ENCODE results near the gene VIPR1.
"Not testable (repeated sequence)": the region's sequence is repeated elsewhere in the genome, so short reads cannot be mapped to it uniquely, and the experiment has no call there.

GRCh38 chr3:42556817-42557216, 54.4 kb downstream of the VIPR1 start:
- TF ChIP-seq SP1 (CRISPR knock-in tag; conservative IDR thresholded peaks at IDR 0.05); ZNF416 (CRISPR knock-in tag; IDR thresholded peaks at IDR 0.05); ETV6 (CRISPR knock-in tag; IDR thresholded peaks at IDR 0.05); PRDM15 (CRISPR knock-in tag; IDR thresholded peaks at IDR 0.05); ESRRA (CRISPR knock-in tag; IDR thresholded peaks at IDR 0.05; ENCODE audit: borderline replicate concordance); ZBTB43 (CRISPR knock-in tag; IDR thresholded peaks at IDR 0.05); NR1H2 (CRISPR knock-in tag; IDR thresholded peaks at IDR 0.05); USF1 (CRISPR knock-in tag; IDR thresholded peaks at IDR 0.05): not testable (repeated sequence)
- TF ChIP-seq, protein P1, sequence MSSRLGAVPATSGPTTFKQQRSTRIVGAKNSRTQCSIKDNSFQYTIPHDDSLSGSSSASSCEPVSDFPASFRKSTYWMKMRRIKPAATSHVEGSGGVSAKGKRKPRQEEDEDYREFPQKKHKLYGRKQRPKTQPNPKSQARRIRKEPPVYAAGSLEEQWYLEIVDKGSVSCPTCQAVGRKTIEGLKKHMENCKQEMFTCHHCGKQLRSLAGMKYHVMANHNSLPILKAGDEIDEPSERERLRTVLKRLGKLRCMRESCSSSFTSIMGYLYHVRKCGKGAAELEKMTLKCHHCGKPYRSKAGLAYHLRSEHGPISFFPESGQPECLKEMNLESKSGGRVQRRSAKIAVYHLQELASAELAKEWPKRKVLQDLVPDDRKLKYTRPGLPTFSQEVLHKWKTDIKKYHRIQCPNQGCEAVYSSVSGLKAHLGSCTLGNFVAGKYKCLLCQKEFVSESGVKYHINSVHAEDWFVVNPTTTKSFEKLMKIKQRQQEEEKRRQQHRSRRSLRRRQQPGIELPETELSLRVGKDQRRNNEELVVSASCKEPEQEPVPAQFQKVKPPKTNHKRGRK (CRISPR knock-in tag; IDR thresholded peaks at IDR 0.05; ENCODE audit: borderline replicate concordance): not testable (repeated sequence)
- TF ChIP-seq, protein P2, sequence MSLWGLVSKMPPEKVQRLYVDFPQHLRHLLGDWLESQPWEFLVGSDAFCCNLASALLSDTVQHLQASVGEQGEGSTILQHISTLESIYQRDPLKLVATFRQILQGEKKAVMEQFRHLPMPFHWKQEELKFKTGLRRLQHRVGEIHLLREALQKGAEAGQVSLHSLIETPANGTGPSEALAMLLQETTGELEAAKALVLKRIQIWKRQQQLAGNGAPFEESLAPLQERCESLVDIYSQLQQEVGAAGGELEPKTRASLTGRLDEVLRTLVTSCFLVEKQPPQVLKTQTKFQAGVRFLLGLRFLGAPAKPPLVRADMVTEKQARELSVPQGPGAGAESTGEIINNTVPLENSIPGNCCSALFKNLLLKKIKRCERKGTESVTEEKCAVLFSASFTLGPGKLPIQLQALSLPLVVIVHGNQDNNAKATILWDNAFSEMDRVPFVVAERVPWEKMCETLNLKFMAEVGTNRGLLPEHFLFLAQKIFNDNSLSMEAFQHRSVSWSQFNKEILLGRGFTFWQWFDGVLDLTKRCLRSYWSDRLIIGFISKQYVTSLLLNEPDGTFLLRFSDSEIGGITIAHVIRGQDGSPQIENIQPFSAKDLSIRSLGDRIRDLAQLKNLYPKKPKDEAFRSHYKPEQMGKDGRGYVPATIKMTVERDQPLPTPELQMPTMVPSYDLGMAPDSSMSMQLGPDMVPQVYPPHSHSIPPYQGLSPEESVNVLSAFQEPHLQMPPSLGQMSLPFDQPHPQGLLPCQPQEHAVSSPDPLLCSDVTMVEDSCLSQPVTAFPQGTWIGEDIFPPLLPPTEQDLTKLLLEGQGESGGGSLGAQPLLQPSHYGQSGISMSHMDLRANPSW (CRISPR knock-in tag; conservative IDR thresholded peaks at IDR 0.05; ENCODE audit: low read depth): not testable (repeated sequence)
- TF ChIP-seq, protein P3, sequence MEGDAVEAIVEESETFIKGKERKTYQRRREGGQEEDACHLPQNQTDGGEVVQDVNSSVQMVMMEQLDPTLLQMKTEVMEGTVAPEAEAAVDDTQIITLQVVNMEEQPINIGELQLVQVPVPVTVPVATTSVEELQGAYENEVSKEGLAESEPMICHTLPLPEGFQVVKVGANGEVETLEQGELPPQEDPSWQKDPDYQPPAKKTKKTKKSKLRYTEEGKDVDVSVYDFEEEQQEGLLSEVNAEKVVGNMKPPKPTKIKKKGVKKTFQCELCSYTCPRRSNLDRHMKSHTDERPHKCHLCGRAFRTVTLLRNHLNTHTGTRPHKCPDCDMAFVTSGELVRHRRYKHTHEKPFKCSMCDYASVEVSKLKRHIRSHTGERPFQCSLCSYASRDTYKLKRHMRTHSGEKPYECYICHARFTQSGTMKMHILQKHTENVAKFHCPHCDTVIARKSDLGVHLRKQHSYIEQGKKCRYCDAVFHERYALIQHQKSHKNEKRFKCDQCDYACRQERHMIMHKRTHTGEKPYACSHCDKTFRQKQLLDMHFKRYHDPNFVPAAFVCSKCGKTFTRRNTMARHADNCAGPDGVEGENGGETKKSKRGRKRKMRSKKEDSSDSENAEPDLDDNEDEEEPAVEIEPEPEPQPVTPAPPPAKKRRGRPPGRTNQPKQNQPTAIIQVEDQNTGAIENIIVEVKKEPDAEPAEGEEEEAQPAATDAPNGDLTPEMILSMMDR (IDR thresholded peaks at IDR 0.05): not testable (repeated sequence)
- TF ChIP-seq, protein P4, sequence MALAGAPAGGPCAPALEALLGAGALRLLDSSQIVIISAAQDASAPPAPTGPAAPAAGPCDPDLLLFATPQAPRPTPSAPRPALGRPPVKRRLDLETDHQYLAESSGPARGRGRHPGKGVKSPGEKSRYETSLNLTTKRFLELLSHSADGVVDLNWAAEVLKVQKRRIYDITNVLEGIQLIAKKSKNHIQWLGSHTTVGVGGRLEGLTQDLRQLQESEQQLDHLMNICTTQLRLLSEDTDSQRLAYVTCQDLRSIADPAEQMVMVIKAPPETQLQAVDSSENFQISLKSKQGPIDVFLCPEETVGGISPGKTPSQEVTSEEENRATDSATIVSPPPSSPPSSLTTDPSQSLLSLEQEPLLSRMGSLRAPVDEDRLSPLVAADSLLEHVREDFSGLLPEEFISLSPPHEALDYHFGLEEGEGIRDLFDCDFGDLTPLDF (CRISPR knock-in tag; IDR thresholded peaks at IDR 0.05): not testable (repeated sequence)
